ENCODE results near the gene DLG2. TPM values are rescaled to one million over a fixed set of nuclear protein-coding genes. Genes with fewer than 3 reads are reported as not detected.

DLG2 gene
- total and polyA plus RNA-seq, 2 of the 4 experiments (the other 2 are of a cell fraction): 0.31 to 0.36 TPM

DNA sequence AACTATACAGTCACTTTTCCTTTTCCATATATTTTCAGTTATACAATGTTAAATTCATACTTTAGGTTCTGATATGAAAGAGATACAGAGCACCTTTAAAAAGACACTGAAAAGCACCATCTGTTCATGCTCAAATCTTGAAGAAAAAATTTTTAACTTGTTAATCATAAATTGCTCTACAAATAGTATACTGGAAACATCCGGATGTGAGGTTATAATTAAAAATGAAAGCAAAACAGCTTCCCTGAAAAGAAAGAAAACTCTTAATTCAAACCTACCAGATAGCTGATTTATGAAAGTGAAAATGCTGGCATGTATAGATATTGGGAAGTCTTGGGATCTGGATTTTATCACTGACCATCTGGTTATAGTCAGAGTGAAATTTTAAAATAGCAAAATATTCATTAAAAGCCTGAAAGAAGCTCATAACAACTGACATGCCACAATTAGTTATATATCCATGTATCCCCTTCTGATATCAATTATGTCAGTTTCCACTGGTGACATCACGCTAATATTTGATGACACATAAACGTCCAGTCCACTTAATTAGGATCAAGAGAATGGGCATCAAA is 740.0 kb downstream of the DLG2 start:
- Histone ChIP-seq H4K5ac (ENCODE audit: low read depth, low read length) (no peak overlapping the region), H2BK15ac (ENCODE audit: low read depth, low read length) (no peak overlapping the region), H2AK9ac (replicated peaks; ENCODE audit: low read depth, low read length, poor library complexity) (no peak overlapping the region), H3K36me3 (ENCODE audit: control insufficient read depth, insufficient read depth, low read length) (no peaks in the 10 kb centered on the region), H3K27ac (ENCODE audit: insufficient read depth, low read length) (no peak overlapping the region), H3K18ac (ENCODE audit: low read depth, low read length) (no peak overlapping the region; the same call in 1 of the 2 replicates), H3K14ac (replicated peaks; ENCODE audit: low read depth, low read length) (no peak overlapping the region), H4K91ac (ENCODE audit: insufficient read depth, low read depth, low read length) (no peak overlapping the region), H3K9ac (ENCODE audit: low read depth, low read length) (no peak overlapping the region), H3K27me3 (ENCODE audit: control insufficient read depth, insufficient read depth, low read length) (no peaks in the 10 kb centered on the region), H2BK120ac (ENCODE audit: low read depth, low read length) (no peak overlapping the region), H4K20me1 (ENCODE audit: insufficient read depth, low read length) (no peaks in the 10 kb centered on the region), H3K79me1 (ENCODE audit: low read depth in 1 of 2, low read length in 2 of 2) (no peaks in the 10 kb centered on the region), H3K4me3 (ENCODE audit: insufficient read depth, low read depth, low read length) (no peak overlapping the region), H3K23ac (ENCODE audit: low read depth, low read length) (no peak overlapping the region), H3K4ac (ENCODE audit: low read depth, low read length) (no peak overlapping the region), H2AFZ (replicated peaks; ENCODE audit: low read length, poor library complexity) (no peak overlapping the region), H3K9me3 (ENCODE audit: control insufficient read depth, insufficient read depth, low read length) (no peaks in the 10 kb centered on the region), H3K56ac (ENCODE audit: extremely low read depth, insufficient read depth, low read length) (no peak overlapping the region), H3K4me1 (ENCODE audit: control insufficient read depth, insufficient read depth, low read length) (no peaks in the 10 kb centered on the region), H2BK5ac (ENCODE audit: low read depth, low read length, poor library complexity, severe bottlenecking) (no peak overlapping the region), H2BK20ac (ENCODE audit: low read depth, low read length) (no peak overlapping the region), H3K4me2 (ENCODE audit: low read depth, low read length) (no peak overlapping the region), H3K9me1 (ENCODE audit: insufficient read depth, low read length) (no peaks in the 10 kb centered on the region), H2AK5ac (ENCODE audit: low read depth, low read length) (no peak overlapping the region), H4K8ac (ENCODE audit: low read depth in 2 of 2, low read length in 2 of 2) (no peak overlapping the region)
- intact Hi-C loops (cut with micrococcal nuclease) (no loop called here), in situ Hi-C loops (cut with MboI; ENCODE audit: low sequenced_read_pairs) (no loop called here), dilution Hi-C loops (cut with HindIII; ENCODE audit: low sequenced_read_pairs, unreplicated experiment) (no loop called here)
- TF ChIP-seq, protein P1, sequence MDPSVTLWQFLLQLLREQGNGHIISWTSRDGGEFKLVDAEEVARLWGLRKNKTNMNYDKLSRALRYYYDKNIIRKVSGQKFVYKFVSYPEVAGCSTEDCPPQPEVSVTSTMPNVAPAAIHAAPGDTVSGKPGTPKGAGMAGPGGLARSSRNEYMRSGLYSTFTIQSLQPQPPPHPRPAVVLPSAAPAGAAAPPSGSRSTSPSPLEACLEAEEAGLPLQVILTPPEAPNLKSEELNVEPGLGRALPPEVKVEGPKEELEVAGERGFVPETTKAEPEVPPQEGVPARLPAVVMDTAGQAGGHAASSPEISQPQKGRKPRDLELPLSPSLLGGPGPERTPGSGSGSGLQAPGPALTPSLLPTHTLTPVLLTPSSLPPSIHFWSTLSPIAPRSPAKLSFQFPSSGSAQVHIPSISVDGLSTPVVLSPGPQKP (IDR thresholded peaks at IDR 0.05; ENCODE audit: borderline replicate concordance, low read depth, low read length): no peak
- TF ChIP-seq, protein P2, sequence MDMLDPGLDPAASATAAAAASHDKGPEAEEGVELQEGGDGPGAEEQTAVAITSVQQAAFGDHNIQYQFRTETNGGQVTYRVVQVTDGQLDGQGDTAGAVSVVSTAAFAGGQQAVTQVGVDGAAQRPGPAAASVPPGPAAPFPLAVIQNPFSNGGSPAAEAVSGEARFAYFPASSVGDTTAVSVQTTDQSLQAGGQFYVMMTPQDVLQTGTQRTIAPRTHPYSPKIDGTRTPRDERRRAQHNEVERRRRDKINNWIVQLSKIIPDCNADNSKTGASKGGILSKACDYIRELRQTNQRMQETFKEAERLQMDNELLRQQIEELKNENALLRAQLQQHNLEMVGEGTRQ (IDR thresholded peaks at IDR 0.05; ENCODE audit: low read depth, low read length): no peak
- TF ChIP-seq CTCF (conservative IDR thresholded peaks at IDR 0.05; ENCODE audit: low read depth, low read length) (no peak), CEBPB (IDR thresholded peaks at IDR 0.05; ENCODE audit: low read depth, low read length) (no peak), CHD1 (IDR thresholded peaks at IDR 0.05; ENCODE audit: low read depth, low read length) (no peak), MXI1 (IDR thresholded peaks at IDR 0.05; ENCODE audit: borderline replicate concordance, low read depth, low read length) (no peak), MAZ (IDR thresholded peaks at IDR 0.05; ENCODE audit: borderline replicate concordance, low read depth, low read length) (no peak), RFX5 (IDR thresholded peaks at IDR 0.05; ENCODE audit: low read depth, low read length) (no peak), RAD21 (IDR thresholded peaks at IDR 0.05; ENCODE audit: low read length) (no peak), FOS (IDR thresholded peaks at IDR 0.05; ENCODE audit: low read depth, low read length) (no peak), BHLHE40 (IDR thresholded peaks at IDR 0.05; ENCODE audit: low read depth, low read length) (no peak)
- no TSS peak for BruUV-seq (replicated peaks)
- no peak for ATAC-seq (ENCODE audit: low read depth)
- DNase-seq: no peak
- WGBS, 2 experiments (ENCODE audit: extremely low coverage in 2 of 2, insufficient read length in 1 of 2): no CpG with 5 or more reads among the region's 3 CpGs
- ChIA-PET CTCF (interaction anchor here (0.6 kb wide), 1 partner anchor 14 kb away, joined by 3 read pairs; no protein-coding TSS in a partner anchor), POLR2A (ENCODE audit: unreplicated experiment) (no interaction called here)

All from IMR-90 (cell line).